ENCODE results near the gene PAK4.

PAK4 gene

GRCh38 chr19:39180749-39181148 is 55.2 kb downstream of the PAK4 start:
- DNase-seq (ENCODE audit: low read depth in 2 of 2), result no peak

GRCh38 chr19:39181500-39182173 is 56.1 kb downstream of the PAK4 start:
- DNase-seq (ENCODE audit: low read depth in 2 of 2), result no peak

GRCh38 chr19:39182174-39182505 is 56.6 kb downstream of the PAK4 start:
- no peak for DNase-seq (ENCODE audit: low read depth in 2 of 2)

- DNase-seq (ENCODE audit: low read depth in 2 of 2), result no peak
These were observed 57.5 kb downstream of the PAK4 start for GRCh38 chr19:39183104-39183503.

GRCh38 chr19:39186391-39186790 is 60.8 kb downstream of the PAK4 start:
- DNase-seq (ENCODE audit: low read depth in 2 of 2), result no peak

- DNase-seq (ENCODE audit: low read depth in 2 of 2), result no peak
These were observed 62.0 kb downstream of the PAK4 start for GRCh38 chr19:39187552-39187943.

- DNase-seq (ENCODE audit: low read depth in 2 of 2), result no peak
These were observed 63.4 kb downstream of the PAK4 start for GRCh38 chr19:39188960-39189359.

- no peak for DNase-seq (ENCODE audit: low read depth in 2 of 2)
These were observed 65.2 kb downstream of the PAK4 start for GRCh38 chr19:39190768-39191167.

- no peak for DNase-seq (ENCODE audit: low read depth in 2 of 2)
These were observed 67.3 kb downstream of the PAK4 start for GRCh38 chr19:39192846-39193245.

GRCh38 chr19:39193803-39194202 is 68.2 kb downstream of the PAK4 start:
- no peak for DNase-seq (ENCODE audit: low read depth in 2 of 2)

- no peak for DNase-seq (ENCODE audit: low read depth in 2 of 2)
These were observed 69.4 kb downstream of the PAK4 start for GRCh38 chr19:39194832-39195542.

GRCh38 chr19:39195755-39196154 is 70.2 kb downstream of the PAK4 start:
- no peak for DNase-seq (ENCODE audit: low read depth in 2 of 2)

GRCh38 chr19:39196320-39196719 is 70.7 kb downstream of the PAK4 start:
- no peak for DNase-seq (ENCODE audit: low read depth in 2 of 2)

- DNase-seq (ENCODE audit: low read depth in 2 of 2), result no peak
These were observed 71.4 kb downstream of the PAK4 start, which contains the start of gene NCCRP1 for GRCh38 chr19:39196860-39197562. Gene NCCRP1 (plus strand): TSS chr19:39196964. CDS start chr19:39196983, 19 bp downstream.

- no peak for DNase-seq (ENCODE audit: low read depth in 2 of 2)
These were observed 72.2 kb downstream of the PAK4 start for GRCh38 chr19:39197808-39198207.

GRCh38 chr19:39199025-39199424 is 73.4 kb downstream of the PAK4 start:
- DNase-seq (ENCODE audit: low read depth in 2 of 2), result no peak

- DNase-seq (ENCODE audit: low read depth in 2 of 2), result no peak
These were observed 74.6 kb downstream of the PAK4 start for GRCh38 chr19:39200066-39200802.

GRCh38 chr19:39200803-39201115 is 75.2 kb downstream of the PAK4 start:
- no peak for DNase-seq (ENCODE audit: low read depth in 2 of 2)

- DNase-seq (ENCODE audit: low read depth in 2 of 2), result no peak
These were observed 77.4 kb downstream of the PAK4 start for GRCh38 chr19:39202998-39203355.

GRCh38 chr19:39203372-39204341 is 78.1 kb downstream of the PAK4 start, which contains the start of gene SYCN:
Gene SYCN (minus strand): TSS chr19:39204263. CDS start chr19:39204254, 9 bp downstream.
- no peak for DNase-seq (ENCODE audit: low read depth in 2 of 2)

GRCh38 chr19:39205449-39205764 is 79.8 kb downstream of the PAK4 start:
- DNase-seq (ENCODE audit: low read depth in 2 of 2), result no peak

All from stimulated activated CD8-positive, alpha-beta memory T cell treated with anti-CD3 and anti-CD28 coated beads, Interleukin-15, amount 100 ng/mL, for 4 hours (primary cell).